Uterine smooth muscle cell (primary cell): ENCODE data around the gene SGCB. TPM values are rescaled to one million over a fixed set of nuclear protein-coding genes. Genes with fewer than 3 reads are reported as not detected.

Source experiments
- total RNA-seq: library from RNA; depleted of rRNA; stranded (reverse); fragments of >200 nt; gene quantifications from 2 replicates; pipeline ENCODE4 v1.2.3, GENCODE V29; 2014

The SGCB gene, protein sequence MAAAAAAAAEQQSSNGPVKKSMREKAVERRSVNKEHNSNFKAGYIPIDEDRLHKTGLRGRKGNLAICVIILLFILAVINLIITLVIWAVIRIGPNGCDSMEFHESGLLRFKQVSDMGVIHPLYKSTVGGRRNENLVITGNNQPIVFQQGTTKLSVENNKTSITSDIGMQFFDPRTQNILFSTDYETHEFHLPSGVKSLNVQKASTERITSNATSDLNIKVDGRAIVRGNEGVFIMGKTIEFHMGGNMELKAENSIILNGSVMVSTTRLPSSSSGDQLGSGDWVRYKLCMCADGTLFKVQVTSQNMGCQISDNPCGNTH
- 36.7 and 40.9 TPM in 2 replicates for total RNA-seq

DNA sequence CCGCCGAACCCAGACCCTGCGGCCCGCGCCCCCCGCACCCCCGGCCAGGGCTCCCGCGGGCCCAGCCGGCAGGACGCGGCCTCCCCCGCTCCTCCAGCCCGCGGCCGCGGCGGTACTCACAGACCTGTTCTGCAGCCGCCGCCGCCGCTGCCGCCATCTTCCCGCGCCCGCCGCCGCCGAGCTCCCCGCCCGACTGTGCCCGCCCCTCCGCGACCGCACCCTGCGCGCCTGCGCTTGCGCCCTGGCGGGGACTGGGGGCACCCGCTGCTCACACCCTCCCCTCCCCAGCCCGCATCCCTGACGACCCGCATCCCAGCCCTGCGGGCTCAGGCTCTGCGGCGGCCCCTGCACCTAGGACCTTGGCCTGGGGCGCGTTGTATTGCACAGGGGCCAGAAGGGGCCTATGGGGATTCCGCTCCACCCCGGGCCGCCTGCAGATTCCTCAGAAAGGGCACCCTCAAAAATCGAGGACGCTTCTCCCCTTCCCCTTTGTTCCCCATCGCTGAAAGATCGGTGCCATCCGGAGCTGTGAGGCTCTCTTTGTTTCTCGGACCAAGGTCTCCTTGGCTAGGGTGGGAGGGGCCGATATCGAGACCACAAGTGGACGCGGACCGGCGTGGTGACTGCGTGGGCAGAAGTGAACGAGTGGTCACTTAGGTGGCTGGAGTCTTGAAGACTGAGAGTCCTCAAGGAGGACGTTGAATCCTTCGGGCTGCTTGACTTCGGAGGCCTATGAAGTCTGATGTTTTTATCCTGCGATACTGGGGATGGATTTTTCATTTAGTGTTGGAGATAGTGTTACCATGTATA is at the start of gene SGCB:
TSS of gene SGCB (minus strand) at position 197 of the 810 bp plus-strand sequence. CDS start at position 157, 40 bp downstream.

DNA sequence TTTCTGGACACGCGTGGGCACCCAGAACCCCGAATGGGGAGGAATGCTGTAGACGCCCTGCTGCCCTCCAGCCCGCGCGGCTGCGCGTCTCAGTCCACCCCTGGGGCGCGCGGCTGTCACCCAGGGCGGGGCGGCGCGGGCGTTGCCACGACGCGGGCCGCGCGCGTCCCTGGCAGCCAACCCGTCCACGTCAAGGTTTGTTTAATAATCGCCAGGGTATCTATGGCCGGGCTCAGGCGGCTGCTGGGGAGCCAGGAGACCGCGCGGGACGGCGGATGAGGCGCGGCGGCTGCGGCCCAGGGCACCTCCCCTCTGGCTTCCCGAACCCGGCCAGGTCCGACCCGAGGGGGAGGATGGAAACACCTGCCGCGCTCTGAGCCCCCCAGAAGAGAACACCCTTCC is 13.1 kb upstream of the SGCB start, which contains the start of gene SPATA18:
TSS of gene SPATA18 (plus strand) at position 92 of the 402 bp plus-strand sequence. CDS start 401 bp downstream, outside the sequence.

DNA sequence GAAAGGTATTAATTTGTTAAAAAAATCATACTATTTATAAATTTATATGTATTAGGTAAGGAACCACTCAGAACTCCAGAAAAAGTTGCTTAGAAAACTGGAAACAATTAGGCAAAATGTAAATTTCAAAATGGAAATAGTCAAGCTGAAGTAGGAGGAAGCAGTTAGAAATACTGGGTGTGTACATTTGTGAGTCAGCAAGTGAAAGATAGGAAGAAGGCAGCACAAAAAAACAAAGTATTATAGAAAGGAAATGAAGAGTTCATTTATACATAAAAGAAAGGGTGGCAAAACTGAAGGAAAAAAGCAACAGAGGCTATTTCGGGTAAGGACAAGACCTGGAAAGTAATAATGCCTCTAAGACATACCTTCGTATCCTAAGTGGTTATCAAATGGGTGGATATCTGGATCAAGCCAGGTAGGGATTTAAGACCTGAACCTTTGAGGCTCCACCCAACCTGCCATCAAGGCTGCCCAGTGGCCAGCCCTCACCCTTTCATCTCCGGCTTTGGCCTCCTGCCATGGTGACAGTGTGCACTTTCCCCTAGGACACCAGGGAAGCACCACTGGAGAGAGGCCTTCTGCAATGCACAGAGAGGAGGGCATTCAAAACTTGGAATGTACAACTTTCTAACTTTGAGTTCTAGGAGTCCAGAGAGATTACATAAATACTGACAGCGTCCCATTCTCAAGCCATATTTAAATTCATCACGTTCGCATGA is 18.0 kb downstream of the SGCB start, which contains the start of gene LRRC66:
TSS of gene LRRC66 (minus strand) at position 428 of the 722 bp plus-strand sequence. CDS start 2,750 bp downstream, outside the sequence.

Other genes starting within 250 kb of the SGCB start
- 31.1 and 47.0 TPM in 2 replicates for gene DCUN1D4, start 195.1 kb downstream of the SGCB start, total RNA-seq
- 0.33 and 0.62 TPM in 2 replicates for gene LRRC66, start 17.9 kb downstream of the SGCB start, total RNA-seq
- 4.4 and 14.0 TPM in 2 replicates for gene SPATA18, start 13.0 kb upstream of the SGCB start, total RNA-seq